ENCODE results near the gene LMOD1.
"Not testable (repeated sequence)": the region's sequence is repeated elsewhere in the genome, so short reads cannot be mapped to it uniquely, and the experiment has no call there.

LMOD1 gene

DNA sequence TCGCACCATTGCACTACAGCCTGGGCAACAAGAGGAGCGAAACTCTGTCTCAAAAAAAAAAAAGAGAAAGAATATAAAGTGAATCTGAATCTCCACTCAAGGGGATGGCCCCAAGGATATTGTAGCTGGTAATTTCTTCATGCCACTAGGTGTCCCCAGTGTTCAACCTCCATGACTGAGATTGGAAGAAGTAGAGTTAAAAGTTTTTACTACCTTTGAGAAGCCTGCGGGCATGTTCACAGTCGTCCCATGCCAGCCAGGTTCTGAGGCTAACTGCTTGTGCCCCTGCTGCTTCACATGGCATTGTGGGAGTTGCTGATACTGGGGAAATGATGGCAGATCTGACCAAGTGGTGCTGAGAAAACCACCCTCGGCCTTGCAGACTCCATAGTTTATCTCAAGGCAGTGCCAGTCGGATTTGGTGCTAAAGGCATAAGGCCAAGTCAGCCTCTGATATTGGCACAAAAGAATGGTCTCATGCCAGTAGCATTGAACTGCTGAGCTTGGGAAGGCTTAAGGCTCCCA lies 68.4 kb downstream of the LMOD1 start:
- no peak for DNase-seq (ENCODE audit: low read depth in 1 of 2, low spot score in 1 of 2)

DNA sequence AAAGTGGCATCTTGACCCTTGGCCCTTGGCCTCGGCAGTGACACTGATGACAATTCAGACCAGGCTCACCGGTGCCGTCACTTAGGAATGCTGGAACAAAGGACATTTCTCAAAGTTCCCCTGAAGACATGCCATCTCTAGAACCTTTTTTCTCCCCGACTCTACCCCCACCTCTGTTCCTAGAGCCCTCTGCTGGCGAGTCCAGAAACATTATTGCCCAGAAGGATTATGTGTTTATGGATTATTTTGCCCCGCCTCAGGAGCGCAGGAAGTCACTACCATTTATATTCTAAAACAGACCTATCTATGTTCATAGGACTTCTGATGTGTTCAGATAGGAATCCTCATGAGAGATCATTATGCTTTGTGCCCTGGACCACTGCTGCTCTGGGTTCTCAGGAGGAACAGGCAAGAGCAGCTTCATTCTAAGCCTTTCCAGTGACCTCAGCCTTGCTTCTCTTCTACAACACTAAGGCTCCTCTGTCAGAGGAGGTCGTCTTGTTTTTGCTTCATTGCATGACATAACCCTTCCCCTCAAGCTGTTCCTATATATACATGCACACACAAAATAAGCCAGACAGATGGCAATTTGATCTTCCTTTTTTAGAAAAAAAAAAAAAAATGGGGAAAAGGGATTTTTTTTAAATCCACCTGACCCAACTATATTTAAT lies 70.1 kb downstream of the LMOD1 start:
- no peak for DNase-seq (ENCODE audit: low read depth in 1 of 2, low spot score in 1 of 2)

DNA sequence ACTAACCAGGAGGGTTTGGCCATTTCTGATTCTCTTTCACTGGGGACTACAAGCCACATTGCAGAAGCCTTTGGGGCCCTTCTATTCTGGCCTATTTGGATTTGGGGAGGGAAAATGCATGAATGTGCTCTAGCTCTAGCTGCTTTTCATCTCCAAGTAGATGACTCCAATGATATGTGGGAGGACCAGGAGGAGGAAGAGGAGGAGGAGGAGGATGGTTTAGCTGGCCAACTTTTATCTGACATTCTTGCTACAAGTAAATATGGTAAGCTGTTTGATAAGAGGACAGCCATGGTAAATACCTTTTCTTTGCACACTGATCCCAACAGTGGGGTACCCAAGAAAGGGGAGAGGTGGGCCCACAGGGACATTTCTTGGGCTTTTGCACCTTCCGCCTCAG lies 71.7 kb downstream of the LMOD1 start:
- no peak for DNase-seq (ENCODE audit: low read depth in 1 of 2, low spot score in 1 of 2)

DNA sequence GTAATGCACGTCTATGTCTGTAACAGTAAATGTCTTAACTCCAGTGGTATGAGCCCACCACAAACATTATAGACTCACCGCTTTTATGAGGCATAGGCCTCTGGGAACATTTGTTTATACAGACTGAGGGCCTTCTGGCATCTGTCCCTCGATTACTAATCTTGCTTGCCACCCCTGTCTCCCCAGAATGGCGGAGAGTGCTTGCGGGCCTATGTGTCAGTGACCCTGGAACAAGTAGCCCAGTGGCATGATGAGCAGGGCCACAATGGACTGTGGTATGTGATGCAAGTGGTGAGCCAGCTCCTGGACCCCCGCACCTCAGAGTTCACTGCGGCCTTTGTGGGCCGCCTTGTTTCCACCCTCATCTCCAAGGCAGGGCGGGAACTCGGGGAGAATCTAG lies 76.0 kb downstream of the LMOD1 start:
- no peak for DNase-seq (ENCODE audit: low read depth in 1 of 2, low spot score in 1 of 2)

DNA sequence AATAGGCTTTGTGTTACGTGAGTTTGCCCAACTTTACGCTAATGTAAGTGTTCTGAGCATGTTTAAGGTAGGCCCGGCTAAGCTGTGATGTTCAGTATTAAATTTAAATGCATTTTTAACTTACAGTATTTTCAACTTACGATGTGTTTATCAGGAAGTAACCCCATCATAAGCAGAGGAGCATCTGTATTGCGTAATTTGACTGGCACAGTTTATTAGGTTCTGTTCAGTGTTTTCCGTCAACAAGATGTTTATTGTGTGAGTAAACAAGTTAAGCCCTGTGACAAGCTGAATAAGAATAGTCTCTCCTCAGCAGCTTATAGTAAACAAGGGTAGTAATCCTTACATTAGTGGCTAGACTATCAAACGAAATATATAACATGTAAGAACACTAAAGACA lies 84.9 kb downstream of the LMOD1 start:
- no peak for DNase-seq (ENCODE audit: low read depth in 1 of 2, low spot score in 1 of 2)

DNA sequence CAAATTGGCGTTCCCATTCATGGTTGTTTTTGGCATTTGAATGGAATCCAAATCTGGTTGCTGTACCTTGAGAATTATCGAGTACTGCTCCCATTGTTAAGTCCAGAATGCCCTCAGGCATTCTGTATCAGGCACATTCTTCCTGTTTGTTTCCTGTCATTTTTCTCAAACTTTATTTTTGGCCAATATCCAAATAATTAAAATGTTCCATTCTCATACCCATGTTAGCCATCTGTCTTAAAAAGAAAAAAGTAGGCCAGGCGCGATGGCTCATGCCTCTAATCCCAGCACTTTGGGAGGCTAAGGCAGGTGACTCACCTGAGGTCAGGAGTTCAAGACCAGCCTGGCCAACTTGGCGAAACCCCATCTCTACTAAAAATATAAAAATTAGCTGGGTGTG lies 86.9 kb downstream of the LMOD1 start:
- no peak for DNase-seq (ENCODE audit: low read depth in 1 of 2, low spot score in 1 of 2)

DNA sequence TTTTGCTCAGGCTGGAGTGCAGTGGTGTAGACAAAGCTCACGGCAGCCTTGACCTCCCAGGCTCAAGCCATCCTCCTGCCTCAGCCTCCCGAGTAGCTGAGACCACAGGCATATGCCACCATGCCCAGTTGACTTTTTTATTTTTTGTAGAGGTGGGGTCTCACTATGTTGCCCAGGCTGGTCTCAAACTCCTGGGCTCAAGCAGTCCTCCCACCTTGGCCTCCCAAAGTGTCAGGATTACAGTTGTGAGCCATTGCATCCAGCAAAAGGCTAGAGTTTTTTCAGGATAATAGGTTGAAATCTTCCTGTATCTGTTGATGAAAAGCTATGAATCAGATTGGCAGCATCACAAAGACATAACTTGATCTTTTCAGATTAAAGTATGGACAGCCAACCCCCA lies 89.6 kb downstream of the LMOD1 start:
- not testable (repeated sequence) for DNase-seq (ENCODE audit: low read depth in 1 of 2, low spot score in 1 of 2)

DNA sequence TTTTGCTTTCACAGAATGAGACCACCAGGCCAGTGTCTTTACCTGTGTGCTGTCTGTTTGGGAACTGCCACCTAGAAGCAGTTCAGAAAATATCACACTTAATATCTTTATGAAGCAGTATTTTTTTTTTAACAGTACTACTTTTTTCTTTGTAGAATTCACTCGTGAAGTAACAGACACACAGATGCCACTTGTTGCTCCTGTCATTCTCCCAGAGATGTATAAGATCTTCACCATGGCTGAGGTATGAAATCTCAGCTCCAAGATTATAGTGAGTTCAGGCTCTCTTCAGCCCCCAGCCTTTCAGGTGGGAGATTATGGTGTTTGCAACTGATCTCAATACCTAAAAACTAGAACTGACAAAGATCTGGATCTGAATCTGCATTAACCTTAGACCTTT lies 94.4 kb downstream of the LMOD1 start:
- DNase-seq (ENCODE audit: low read depth in 1 of 2, low spot score in 1 of 2): no peak

DNA sequence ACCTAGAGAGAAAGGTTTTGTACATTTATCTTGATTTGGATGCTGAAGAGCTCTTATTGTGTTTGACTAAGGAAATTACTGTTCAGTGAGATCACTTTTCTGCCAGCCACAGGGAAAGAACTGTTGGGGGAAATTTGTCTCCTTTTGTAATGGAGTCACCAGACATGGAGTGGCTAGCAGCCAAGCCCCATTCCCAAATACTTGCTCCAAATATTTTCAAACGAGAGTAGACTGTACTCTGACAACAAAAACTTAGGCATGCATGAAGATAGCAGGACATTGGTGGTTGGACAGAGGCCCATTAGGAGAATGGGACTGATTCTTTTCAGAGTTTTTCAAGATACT lies 96.3 kb downstream of the LMOD1 start:
- no peak for DNase-seq (ENCODE audit: low read depth in 1 of 2, low spot score in 1 of 2)

DNA sequence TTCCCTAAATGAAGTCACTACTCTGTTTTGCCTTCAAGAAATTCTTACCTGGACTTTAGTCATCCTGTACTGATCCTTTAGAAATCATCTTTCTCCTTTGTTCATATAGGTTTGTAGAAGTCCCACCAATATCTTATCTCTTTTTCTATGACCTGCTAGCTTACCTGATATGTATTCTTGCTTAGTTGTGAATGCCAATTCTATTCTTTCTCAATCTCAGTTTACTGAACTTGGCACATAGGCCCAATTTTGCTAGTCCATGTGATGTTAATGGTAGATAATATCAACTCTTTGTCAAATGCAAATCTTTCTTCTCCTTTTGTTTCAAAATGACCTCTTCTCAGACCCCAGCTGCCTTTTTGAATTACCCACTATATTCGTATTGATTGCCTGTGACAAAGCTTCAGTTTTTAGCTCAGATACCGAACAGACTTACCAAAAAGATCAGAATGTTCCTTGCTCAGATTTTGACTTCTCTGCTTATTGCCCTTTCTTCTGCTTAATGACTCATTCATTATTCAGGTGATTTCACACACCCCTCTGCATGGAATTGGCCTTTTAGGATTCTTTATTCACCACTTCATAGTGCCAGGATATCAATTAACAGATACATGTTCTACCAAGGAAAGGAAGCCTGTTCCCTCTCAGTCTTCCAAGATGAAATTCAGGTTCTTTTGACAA lies 96.8 kb downstream of the LMOD1 start:
- no peak for DNase-seq (ENCODE audit: low read depth in 1 of 2, low spot score in 1 of 2)

DNA sequence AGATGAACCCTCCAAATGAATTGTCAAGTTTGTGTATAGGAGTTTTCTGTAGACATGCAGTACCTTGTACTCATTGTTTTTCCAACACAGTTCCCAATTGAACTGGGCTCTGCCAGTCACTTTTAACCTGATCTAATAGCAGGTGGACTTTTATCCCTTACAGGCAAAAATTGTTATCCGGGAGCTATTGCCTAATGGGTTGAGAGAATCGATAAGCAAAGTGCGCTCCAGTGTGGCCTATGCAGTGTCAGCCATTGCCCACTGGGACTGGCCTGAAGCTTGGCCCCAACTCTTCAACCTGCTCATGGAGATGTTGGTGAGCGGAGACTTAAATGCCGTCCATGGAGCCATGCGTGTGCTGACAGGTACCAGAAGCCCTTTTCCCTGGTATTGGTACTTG lies 98.1 kb downstream of the LMOD1 start:
- DNase-seq (ENCODE audit: low read depth in 1 of 2, low spot score in 1 of 2): no peak

DNA sequence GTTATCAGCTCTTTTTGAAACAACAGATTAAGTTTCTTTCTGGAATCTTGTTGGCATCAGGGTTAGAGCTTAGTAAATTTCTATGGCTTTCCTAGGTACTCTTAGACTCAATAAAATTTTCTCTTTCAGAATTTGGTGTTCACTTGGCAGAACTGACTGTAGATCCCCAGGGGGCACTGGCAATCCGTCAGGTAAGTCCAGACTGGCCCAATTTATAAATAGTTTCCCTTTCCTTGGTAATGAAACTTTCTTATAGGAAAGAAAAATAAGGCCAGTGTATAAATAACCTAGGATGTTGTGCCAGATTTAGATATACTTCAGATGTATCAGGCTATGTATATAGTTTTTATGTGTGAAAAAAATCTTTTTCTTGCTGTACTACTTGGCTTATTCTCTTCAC lies 99.2 kb downstream of the LMOD1 start:
- no peak for DNase-seq (ENCODE audit: low read depth in 1 of 2, low spot score in 1 of 2)

Measured in activated CD4-positive, alpha-beta T cell treated with anti-CD3 and anti-CD28 coated beads, Interleukin-2, amount 50 U/mL, for 24 hours (primary cell).